Germinal center (tissue), 1 donor: ENCODE data around the gene CHSY3.
"Not testable (repeated sequence)": the region's sequence is repeated elsewhere in the genome, so short reads cannot be mapped to it uniquely, and the experiment has no call there.

Source experiments
- DNase-seq: peaks from one replicate; pipeline ENCODE4 v3.0.0; 2012; ENCODE audit warnings: mixed read lengths, low spot score

Gene CHSY3

DNA sequence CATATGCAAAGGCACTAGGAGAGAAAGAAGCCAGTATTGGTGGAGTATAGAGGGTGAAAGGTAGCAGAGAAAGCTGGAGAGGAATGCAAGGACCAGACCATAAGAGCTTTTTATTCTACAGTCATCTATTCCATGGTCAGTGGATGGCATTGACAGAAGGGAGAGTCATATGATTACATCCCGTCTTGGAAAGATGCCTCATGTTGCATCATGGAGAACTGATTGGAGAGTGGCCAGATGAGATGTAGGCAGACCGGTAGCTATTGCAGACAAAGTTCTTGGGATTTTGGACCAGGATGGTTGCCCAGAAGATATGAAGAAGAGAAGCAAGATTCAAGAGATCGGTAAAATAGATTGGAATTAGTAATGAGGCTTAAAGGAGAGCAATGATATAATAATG, 260.7 kb downstream of the CHSY3 start:
- no peak for DNase-seq

DNA sequence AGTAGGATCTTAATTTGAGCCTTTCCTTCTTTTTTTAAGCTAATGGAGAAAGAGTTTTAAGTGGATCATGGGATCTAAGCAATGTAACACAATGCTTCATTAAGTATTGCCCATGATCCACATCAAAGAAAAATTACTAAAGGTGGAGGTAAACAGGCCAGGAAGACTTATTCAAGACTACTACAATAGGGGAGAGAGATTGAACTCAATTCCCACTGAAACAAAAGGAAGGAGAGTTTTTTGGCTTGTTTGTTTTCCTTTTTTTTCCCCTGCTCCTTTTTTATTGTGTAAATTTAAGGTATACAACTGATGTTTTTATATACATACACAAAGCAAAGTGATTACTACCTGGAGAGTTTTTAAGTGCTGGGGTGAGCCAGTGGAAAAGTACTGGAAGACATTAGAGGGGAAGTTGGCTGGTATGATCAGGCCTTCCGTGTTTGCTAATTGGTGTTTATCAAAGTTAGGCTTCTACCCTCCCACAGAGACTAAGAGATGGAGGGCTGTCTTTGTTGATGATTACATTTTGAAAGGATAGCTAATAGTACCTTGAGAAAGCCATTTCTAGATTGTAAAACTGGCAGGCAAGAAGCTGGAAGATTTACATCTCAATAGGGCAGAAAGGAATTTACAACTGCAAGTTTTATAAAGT, 262.7 kb downstream of the CHSY3 start:
- DNase-seq, result no peak

DNA sequence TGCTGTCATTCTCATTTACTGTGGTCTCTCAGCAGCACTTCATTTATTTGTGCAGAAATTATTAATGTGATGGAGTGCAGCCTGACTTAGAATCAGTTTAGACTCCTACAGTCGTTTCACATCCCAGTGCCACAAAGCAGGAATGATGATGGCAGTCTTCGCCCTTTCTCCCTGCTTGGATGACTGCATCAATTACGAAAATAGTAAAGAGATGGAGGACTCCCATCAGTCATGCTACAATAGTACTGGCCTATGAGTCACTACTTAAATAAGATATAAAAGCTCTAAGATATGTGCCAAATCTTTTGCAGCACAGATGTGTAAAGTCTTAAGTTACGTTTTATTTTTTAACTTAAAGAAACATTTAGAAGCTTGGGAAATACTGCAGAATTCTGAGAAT, 263.9 kb downstream of the CHSY3 start:
- DNase-seq, result no peak

DNA sequence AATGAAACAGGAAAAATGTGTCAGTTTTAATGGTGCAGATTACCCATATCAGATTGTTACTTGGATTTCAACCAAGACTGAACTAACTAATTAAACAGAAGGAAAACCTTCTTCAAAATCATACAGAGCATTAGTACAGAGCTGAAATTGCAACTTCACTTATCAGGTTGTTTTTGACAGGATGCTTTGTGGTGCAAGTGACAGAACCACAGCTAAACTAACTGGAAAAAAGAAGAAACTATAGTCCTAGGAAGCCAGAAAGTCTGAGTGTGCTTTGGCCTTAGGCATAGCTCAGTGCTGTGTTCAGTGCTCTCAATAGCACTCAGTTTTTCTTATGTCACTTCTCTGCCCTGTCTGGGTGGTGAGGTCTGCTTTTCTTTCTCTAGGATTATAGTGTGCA, 267.4 kb downstream of the CHSY3 start:
- no peak for DNase-seq

DNA sequence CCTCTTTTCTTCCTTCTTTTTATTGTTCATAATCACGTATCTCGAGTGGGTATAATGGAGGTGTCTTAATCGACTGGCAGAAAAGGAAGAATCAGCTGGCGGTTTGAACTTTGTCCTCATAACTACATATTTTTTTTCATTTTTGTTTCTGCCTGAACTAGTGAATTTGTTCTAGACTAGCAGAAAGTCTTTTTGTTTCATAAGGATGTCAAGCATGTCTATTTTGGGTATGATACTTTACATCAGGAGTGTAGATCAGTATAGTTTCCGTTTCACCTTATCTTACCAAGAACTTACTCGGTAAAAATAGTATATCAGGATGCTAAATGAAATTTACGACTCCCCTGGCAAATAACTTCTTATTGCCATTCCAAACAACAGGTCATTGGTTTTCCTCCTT, 278.9 kb downstream of the CHSY3 start:
- DNase-seq, result no peak

DNA sequence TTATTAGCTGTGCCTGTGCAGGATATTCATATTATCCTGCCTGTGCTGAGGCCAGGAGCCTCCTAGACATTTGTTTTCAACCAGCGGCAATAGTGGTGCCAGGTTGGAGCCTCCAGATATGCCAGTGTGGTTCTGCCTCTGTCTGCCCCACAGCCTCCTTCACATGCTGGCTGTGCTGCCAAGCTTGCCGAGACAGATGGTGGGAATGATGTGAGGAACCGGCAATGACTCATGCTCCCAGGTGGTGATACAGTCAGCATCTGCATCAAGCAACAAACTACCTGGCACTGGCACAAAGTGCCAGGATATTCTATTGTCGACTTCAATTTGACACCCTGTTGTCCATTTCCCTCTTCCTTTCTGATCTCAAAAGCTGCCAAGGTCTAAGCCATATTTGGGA, 285.7 kb downstream of the CHSY3 start:
- DNase-seq, result no peak

DNA sequence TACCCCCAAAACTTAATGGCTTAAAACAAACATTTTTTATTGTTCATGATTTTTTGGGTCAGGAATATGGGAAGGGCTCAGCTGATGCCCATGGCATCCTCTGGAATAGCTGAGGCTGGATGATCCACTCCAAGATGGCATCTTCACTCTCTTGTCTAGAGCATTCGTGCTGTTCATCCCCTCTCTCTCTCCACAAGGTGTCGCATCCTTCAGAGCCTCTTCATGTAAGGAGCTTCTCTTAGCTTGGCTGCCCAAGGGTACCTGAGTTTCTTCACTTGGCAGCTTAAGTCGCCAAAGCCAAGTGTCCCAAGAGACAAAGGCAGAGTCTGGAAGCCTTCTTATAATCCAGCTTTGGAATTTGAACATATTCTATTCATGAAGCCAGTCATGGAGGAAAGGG, 294.7 kb downstream of the CHSY3 start:
- no peak for DNase-seq

DNA sequence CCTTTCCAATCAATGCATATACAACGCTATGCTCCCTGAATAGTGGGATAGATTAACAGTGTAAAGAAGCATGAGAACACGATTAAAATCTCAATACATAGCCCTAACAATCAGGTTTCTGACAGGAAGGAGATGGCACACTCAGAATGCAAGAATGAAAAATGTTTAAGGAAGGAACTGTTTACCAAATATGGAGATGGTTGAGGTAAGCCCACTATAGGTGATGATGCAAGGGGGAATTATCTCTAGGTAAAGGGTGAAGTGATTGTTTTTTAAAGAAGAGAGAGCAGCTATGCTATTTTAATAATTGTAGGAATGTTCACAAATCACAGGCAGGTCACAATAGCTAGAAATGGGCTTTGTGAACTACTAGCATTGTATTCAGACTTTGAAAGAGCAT, 302.4 kb downstream of the CHSY3 start:
- no peak for DNase-seq

DNA sequence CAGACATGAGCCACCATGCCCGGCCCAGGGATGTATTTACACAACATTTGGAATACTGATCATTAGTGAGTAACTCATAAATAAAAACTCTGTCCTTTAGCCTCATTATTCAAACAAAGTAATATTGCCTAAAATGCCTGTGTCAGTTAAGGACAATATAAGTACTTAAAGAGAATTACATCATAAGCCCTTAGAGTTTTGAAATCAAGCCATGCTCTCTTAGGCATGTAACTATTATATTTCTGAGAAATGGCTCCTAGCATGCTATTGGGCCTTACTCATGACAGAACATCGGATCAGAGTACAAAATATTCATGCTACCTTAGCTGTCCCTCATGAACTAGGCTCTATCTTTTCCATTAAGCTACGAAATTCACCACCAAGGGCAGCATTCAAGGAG, 309.3 kb downstream of the CHSY3 start:
- DNase-seq, result no peak

DNA sequence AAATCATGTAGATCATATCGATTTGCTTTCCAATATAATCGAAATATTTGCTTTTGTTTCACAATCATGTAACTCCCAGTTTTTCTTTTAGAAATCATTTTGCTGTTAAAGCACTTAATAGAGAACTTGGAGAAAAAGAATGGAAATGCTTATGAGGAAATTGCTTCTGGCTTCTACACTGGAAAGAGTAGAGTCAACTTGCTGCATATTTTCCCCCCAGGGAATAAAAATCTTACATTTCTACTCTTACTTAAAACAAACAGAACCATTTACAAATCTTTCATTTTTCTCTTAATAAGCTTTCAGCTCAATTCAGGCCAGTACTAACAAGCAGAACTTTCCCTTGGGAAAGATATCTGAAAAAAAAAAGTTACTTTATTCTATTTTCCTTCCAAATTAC, 312.0 kb downstream of the CHSY3 start:
- no peak for DNase-seq

DNA sequence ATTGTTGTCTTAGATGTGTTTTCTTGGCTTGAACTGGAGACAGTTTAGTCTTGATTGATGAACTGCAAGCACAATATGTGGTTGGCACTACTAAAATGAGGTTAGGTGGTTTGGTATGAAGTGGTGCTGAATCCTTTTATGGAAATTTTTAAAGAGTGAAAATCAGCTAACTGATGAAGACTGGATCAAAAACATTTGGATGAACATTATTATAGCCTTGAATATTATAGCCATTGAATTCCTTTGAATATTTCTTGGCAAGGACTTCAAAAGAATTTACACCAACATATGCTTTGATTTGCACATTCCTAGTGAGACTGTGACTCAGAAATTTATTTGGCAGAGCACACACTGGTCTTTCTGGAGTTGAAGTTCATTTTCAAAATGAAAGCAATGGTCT, 318.3 kb downstream of the CHSY3 start:
- no peak for DNase-seq

DNA sequence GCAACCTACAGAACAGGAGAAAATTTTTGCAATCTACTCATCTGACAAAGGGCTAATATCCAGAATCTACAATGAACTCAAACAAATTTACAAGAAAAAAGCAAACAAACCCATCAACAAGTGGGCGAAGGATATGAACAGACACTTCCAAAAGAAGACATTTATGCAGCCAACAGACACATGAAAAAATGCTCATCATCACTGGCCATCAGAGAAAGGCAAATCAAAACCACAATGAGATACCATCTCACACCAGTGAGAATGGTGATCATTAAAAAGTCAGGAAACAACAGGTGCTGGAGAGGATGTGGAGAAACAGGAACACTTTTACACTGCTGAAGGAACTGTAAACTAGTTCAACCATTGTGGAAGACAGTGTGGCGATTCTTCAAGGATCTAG, 322.3 kb downstream of the CHSY3 start:
- not testable (repeated sequence) for DNase-seq

DNA sequence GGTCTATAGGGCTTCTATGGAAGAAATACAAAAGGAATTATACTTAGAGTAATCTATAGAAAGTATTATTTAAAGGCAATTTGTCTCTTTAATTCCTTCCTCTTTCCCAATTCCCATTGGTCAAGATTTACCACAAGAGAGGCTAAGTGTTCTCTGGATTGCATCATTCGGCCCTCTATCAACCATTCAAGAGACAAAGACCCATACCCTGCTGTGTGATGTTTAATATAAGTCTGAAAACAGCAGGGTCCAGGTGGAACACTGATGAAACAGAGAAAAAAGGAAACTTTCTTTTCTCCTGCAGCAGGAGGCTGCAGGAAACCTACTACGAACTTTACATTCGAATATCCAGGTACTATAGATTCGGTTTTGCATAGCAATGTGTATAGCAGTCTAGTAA, 323.4 kb downstream of the CHSY3 start:
- DNase-seq, result no peak

DNA sequence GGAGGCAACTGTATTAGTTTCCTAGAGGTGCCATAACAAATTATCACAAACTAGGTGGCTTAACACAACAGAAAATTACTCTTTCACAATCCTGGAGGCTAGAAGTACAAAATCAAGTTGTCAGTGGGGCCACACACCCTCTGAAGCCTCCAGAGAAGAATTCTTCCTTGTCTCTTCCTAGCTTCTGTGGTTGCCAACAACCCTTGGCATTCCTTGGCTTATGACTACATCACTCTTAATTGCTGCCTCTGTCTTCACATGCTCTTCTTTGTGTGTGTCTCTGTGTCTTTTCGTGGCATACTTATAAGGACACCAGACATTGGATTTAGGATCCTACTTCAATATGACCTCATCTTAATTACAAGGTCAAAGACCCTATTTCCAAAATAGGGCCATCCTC, 327.5 kb downstream of the CHSY3 start:
- no peak for DNase-seq

DNA sequence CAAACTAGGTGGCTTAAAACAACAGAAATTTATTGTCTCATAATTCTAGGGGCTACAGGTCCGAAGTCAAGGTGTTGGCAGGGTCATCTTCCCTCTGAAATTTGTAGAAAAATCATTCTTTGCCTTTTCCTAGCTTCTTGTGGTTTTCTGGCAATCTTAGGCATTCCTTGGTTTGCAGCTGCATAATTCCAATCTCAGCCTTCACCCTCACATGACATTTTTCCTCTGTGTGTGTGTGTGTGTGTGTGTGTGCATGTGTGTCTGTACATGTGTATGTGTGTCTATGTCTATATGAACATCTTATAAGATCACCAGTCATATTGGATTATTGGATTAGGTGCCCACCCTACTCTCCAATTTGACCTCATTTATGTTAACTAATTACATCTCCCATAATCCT, 330.6 kb downstream of the CHSY3 start:
- no peak for DNase-seq
